Progenitor cell of endocrine pancreas (in vitro differentiated cells): ENCODE data around the gene LAMA3. TPM values are rescaled to one million over a fixed set of nuclear protein-coding genes. Genes with fewer than 3 reads are reported as not detected.

Experiments used
- DNase-seq: peaks from one replicate; pipeline ENCODE4 v3.0.0; 2021; ENCODE audit warnings: low spot score; ENCODE audit not compliant: unreplicated experiment
- H3K27ac Mint-ChIP-seq: 2 replicates; pipeline ENCODE4 v1.8.0; 2021; ENCODE audit warnings: mild to moderate bottlenecking, moderate library complexity, mixed read lengths
- H3K27me3 Mint-ChIP-seq: 2 replicates; pipeline ENCODE4 v1.8.0; 2021; ENCODE audit warnings: mixed read lengths
- H3K36me3 Mint-ChIP-seq: 2 replicates; pipeline ENCODE4 v1.8.0; 2022; ENCODE audit warnings: mixed read lengths; ENCODE audit not compliant: insufficient read depth
- H3K4me1 Mint-ChIP-seq: 2 replicates; pipeline ENCODE4 v1.8.0; 2021; ENCODE audit warnings: low read depth, mixed read lengths
- H3K4me3 Mint-ChIP-seq: 2 replicates; pipeline ENCODE4 v1.8.0; 2021; ENCODE audit warnings: low read depth, mild to moderate bottlenecking, moderate library complexity, mixed read lengths
- H3K9me3 Mint-ChIP-seq: 2 replicates; pipeline ENCODE4 v1.8.0; 2021; ENCODE audit warnings: low read depth, mixed read lengths
- CTCF ChIP-seq: fragments of 200-600 bp; sonication (generic); IDR thresholded peaks from one replicate; pipeline ENCODE4 v1.5.0; 2021; ENCODE audit warnings: antibody characterized with exemption, mild to moderate bottlenecking; ENCODE audit not compliant: unreplicated experiment
- total RNA-seq: library from RNA; stranded (reverse); gene quantifications from 2 replicates; pipeline ENCODE4 v1.2.1, GENCODE V29; 2021

The LAMA3 gene
- total RNA-seq, 1 donor from 2014 or later = 0.84 TPM

GRCh38 chr18:23819001-23819400, 129.7 kb downstream of the LAMA3 start:
- no peaks in the 10 kb centered on the region for H3K36me3 Mint-ChIP-seq
- no peak overlapping the region for H3K27ac Mint-ChIP-seq
- DNase-seq = no peak

DNA sequence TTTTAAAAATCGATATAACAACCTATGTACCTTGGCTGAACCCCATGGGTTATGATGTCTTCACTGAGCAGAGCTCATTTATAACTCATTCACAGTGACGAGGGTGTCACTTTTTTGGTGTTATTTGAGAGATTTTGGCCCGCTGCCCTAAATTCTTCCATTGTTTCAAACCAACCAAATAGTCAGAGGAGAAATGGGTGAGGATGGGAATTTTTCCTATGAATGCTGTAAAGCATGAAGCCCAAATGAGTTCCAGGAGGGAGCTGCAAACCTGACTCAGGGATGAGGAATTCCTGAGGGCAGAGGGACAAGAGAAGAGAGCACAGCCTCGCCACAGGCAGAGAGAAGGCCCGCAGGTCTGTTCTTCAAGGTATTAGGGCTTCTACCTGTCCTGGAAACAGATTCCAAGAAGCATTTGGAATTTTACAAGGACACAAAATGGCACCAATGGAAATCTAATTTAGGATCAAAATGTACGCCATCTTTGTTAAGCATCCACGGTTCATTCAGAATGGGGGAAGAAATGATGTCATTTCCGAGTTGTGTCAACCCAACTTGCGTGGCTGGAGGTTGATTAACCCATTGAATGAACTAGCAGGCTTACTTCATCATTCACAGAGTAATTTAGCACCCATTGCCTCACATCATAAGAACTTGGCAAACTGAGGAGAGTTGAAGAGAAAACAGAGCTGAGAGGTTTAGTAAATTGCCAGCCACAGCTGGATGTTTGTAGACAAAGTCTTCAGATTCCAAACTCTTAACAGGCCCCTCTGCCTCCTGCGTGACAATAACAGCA, 133.5 kb downstream of the LAMA3 start:
- no peak for DNase-seq
- Mint-ChIP-seq H3K9me3 (no peaks in the 10 kb centered on the region), H3K27ac (no peak overlapping the region), H3K27me3 (peaks cover 13% of the 10 kb centered on the region), H3K4me3 (no peak overlapping the region), H3K36me3 (no peaks in the 10 kb centered on the region), H3K4me1 (peaks cover 2% of the 10 kb centered on the region)
- TF ChIP-seq CTCF = no peak

More at GRCh38 chr18:23819001-23819400, 129.7 kb downstream of the LAMA3 start:
- peaks cover 21% of the 10 kb centered on the region for H3K27me3 Mint-ChIP-seq
- TF ChIP-seq CTCF = no peak
- H3K4me3 Mint-ChIP-seq = no peak overlapping the region
- H3K9me3 Mint-ChIP-seq = no peaks in the 10 kb centered on the region
- no peaks in the 10 kb centered on the region for H3K4me1 Mint-ChIP-seq

- no peak overlapping the region for H3K27ac Mint-ChIP-seq
- no peak overlapping the region for H3K4me3 Mint-ChIP-seq
- no peak for TF ChIP-seq CTCF
- H3K36me3 Mint-ChIP-seq = no peaks in the 10 kb centered on the region
- peaks cover 13% of the 10 kb centered on the region for H3K27me3 Mint-ChIP-seq
- DNase-seq = no peak
- no peaks in the 10 kb centered on the region for H3K9me3 Mint-ChIP-seq
- H3K4me1 Mint-ChIP-seq = peaks cover 2% of the 10 kb centered on the region
Measured at GRCh38 chr18:23824240-23824639, 135.0 kb downstream of the LAMA3 start.

DNA sequence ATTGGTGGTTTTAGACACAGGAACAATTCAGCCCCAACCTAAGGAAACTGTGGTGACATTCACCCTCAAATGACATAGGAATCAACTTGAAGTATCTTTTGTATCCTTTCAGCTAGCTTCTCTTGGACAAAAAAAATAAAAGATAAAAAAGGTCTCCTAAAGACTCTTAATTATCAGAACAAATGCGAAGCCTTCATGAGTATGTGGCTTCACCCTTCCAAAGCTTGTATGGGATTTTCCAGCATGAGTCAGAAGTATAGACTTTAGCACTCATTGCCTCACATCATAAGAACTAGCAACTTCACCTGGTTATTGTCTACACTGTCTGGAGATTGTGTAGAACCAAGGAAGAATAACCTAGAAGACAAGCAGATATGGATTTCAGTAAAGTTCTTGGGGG, 135.4 kb downstream of the LAMA3 start:
- no peak overlapping the region for H3K4me3 Mint-ChIP-seq
- H3K9me3 Mint-ChIP-seq = no peaks in the 10 kb centered on the region
- H3K27ac Mint-ChIP-seq = no peak overlapping the region
- TF ChIP-seq CTCF = no peak
- H3K27me3 Mint-ChIP-seq = peaks cover 13% of the 10 kb centered on the region
- H3K36me3 Mint-ChIP-seq = no peaks in the 10 kb centered on the region
- peaks cover 2% of the 10 kb centered on the region for H3K4me1 Mint-ChIP-seq
- DNase-seq = no peak

GRCh38 chr18:23825496-23825895, 136.2 kb downstream of the LAMA3 start:
- Mint-ChIP-seq H3K4me3 (no peak overlapping the region), H3K27ac (no peak overlapping the region), H3K9me3 (no peaks in the 10 kb centered on the region), H3K36me3 (no peaks in the 10 kb centered on the region), H3K4me1 (peaks cover 2% of the 10 kb centered on the region), H3K27me3 (peaks cover 13% of the 10 kb centered on the region)
- DNase-seq = no peak
- TF ChIP-seq CTCF = no peak
